ENCODE results near the gene TMEFF2. TPM values are rescaled to one million over a fixed set of nuclear protein-coding genes. Genes with fewer than 3 reads are reported as not detected.

The TMEFF2 gene
- total RNA-seq, 1 donor from 2014 or later, result 6.3 TPM

DNA sequence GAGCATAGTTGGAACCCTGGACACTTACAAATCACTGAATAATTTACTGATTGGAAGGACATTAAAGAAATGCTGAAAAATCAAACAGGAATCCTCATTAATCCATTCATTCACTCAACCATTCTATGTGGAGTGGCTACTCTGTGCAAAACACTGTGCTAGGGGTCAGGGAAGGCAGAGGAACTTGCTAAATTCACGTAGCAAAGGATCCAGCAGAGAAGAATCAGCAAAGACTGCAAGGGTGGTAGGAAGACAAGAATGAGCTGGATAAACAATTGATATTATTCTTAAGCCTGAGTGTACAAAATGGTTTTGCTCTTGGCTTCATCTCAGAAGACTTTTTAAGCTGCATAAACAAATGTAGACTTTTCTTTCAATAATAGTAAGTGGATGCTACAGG lies 183.5 kb downstream of the TMEFF2 start:
- H3K9me3 ChIP-seq (ENCODE audit: control insufficient read depth in 3 of 3, low read length in 3 of 3), result no peaks in the 10 kb centered on the region

GRCh38 chr2:192010073-192010472 lies 184.7 kb downstream of the TMEFF2 start:
- no peaks in the 10 kb centered on the region for H3K27me3 ChIP-seq (ENCODE audit: control insufficient read depth in 3 of 3, insufficient read depth in 3 of 3, low read length in 3 of 3)
- H3K4me3 ChIP-seq (ENCODE audit: low read length in 3 of 3), result no peak overlapping the region
- no peaks in the 10 kb centered on the region for H3K36me3 ChIP-seq (ENCODE audit: control insufficient read depth in 3 of 3, insufficient read depth in 3 of 3, low read length in 3 of 3)
- no peaks in the 10 kb centered on the region for H3K9me3 ChIP-seq (ENCODE audit: control insufficient read depth in 3 of 3, low read length in 3 of 3)
- no peak overlapping the region for H3K27ac ChIP-seq (ENCODE audit: low read depth, low read length)
- no peak overlapping the region for H3K9ac ChIP-seq (ENCODE audit: low read depth in 1 of 3, low read length in 3 of 3)
- H3K4me1 ChIP-seq (ENCODE audit: control insufficient read depth in 3 of 3, insufficient read depth in 3 of 3, low read length in 3 of 3), result no peaks in the 10 kb centered on the region

More for the DNA sequence above, 183.5 kb downstream of the TMEFF2 start:
- H3K36me3 ChIP-seq (ENCODE audit: control insufficient read depth in 3 of 3, insufficient read depth in 3 of 3, low read length in 3 of 3), result no peaks in the 10 kb centered on the region
- H3K27me3 ChIP-seq (ENCODE audit: control insufficient read depth in 3 of 3, insufficient read depth in 3 of 3, low read length in 3 of 3), result no peaks in the 10 kb centered on the region
- H3K9ac ChIP-seq (ENCODE audit: low read depth in 1 of 3, low read length in 3 of 3), result no peak overlapping the region
- H3K4me1 ChIP-seq (ENCODE audit: control insufficient read depth in 3 of 3, insufficient read depth in 3 of 3, low read length in 3 of 3), result no peaks in the 10 kb centered on the region
- no peak overlapping the region for H3K27ac ChIP-seq (ENCODE audit: low read depth, low read length)
- no peak overlapping the region for H3K4me3 ChIP-seq (ENCODE audit: low read length in 3 of 3)

GRCh38 chr2:192007581-192008228 lies 187.0 kb downstream of the TMEFF2 start:
- Histone ChIP-seq H3K9ac (ENCODE audit: low read depth in 1 of 3, low read length in 3 of 3) (no peak overlapping the region), H3K27me3 (ENCODE audit: control insufficient read depth in 3 of 3, insufficient read depth in 3 of 3, low read length in 3 of 3) (no peaks in the 10 kb centered on the region), H3K36me3 (ENCODE audit: control insufficient read depth in 3 of 3, insufficient read depth in 3 of 3, low read length in 3 of 3) (no peaks in the 10 kb centered on the region), H3K27ac (ENCODE audit: low read depth, low read length) (no peak overlapping the region), H3K4me3 (ENCODE audit: low read length in 3 of 3) (no peak overlapping the region), H3K4me1 (ENCODE audit: control insufficient read depth in 3 of 3, insufficient read depth in 3 of 3, low read length in 3 of 3) (no peaks in the 10 kb centered on the region), H3K9me3 (ENCODE audit: control insufficient read depth in 3 of 3, low read length in 3 of 3) (no peaks in the 10 kb centered on the region)

GRCh38 chr2:192005211-192005610 lies 189.5 kb downstream of the TMEFF2 start:
- no peaks in the 10 kb centered on the region for H3K27me3 ChIP-seq (ENCODE audit: control insufficient read depth in 3 of 3, insufficient read depth in 3 of 3, low read length in 3 of 3)
- no peaks in the 10 kb centered on the region for H3K9me3 ChIP-seq (ENCODE audit: control insufficient read depth in 3 of 3, low read length in 3 of 3)
- H3K9ac ChIP-seq (ENCODE audit: low read depth in 1 of 3, low read length in 3 of 3), result no peak overlapping the region
- no peak overlapping the region for H3K4me3 ChIP-seq (ENCODE audit: low read length in 3 of 3)
- no peaks in the 10 kb centered on the region for H3K4me1 ChIP-seq (ENCODE audit: control insufficient read depth in 3 of 3, insufficient read depth in 3 of 3, low read length in 3 of 3)
- H3K27ac ChIP-seq (ENCODE audit: low read depth, low read length), result no peak overlapping the region
- H3K36me3 ChIP-seq (ENCODE audit: control insufficient read depth in 3 of 3, insufficient read depth in 3 of 3, low read length in 3 of 3), result no peaks in the 10 kb centered on the region

GRCh38 chr2:192004188-192004963 lies 190.4 kb downstream of the TMEFF2 start:
- Histone ChIP-seq H3K4me1 (ENCODE audit: control insufficient read depth in 3 of 3, insufficient read depth in 3 of 3, low read length in 3 of 3) (no peaks in the 10 kb centered on the region), H3K9me3 (ENCODE audit: control insufficient read depth in 3 of 3, low read length in 3 of 3) (no peaks in the 10 kb centered on the region), H3K27ac (ENCODE audit: low read depth, low read length) (no peak overlapping the region), H3K4me3 (ENCODE audit: low read length in 3 of 3) (no peak overlapping the region), H3K27me3 (ENCODE audit: control insufficient read depth in 3 of 3, insufficient read depth in 3 of 3, low read length in 3 of 3) (no peaks in the 10 kb centered on the region), H3K36me3 (ENCODE audit: control insufficient read depth in 3 of 3, insufficient read depth in 3 of 3, low read length in 3 of 3) (no peaks in the 10 kb centered on the region), H3K9ac (ENCODE audit: low read depth in 1 of 3, low read length in 3 of 3) (no peak overlapping the region)

- Histone ChIP-seq H3K27ac (ENCODE audit: low read depth, low read length) (no peak overlapping the region), H3K4me1 (ENCODE audit: control insufficient read depth in 3 of 3, insufficient read depth in 3 of 3, low read length in 3 of 3) (no peaks in the 10 kb centered on the region), H3K9me3 (ENCODE audit: control insufficient read depth in 3 of 3, low read length in 3 of 3) (no peaks in the 10 kb centered on the region), H3K27me3 (ENCODE audit: control insufficient read depth in 3 of 3, insufficient read depth in 3 of 3, low read length in 3 of 3) (no peaks in the 10 kb centered on the region), H3K9ac (ENCODE audit: low read depth in 1 of 3, low read length in 3 of 3) (no peak overlapping the region), H3K4me3 (ENCODE audit: low read length in 3 of 3) (no peak overlapping the region), H3K36me3 (ENCODE audit: control insufficient read depth in 3 of 3, insufficient read depth in 3 of 3, low read length in 3 of 3) (no peaks in the 10 kb centered on the region)
These were observed 192.3 kb downstream of the TMEFF2 start for GRCh38 chr2:192002418-192002817.

- Histone ChIP-seq H3K36me3 (ENCODE audit: control insufficient read depth in 3 of 3, insufficient read depth in 3 of 3, low read length in 3 of 3) (no peaks in the 10 kb centered on the region), H3K4me3 (ENCODE audit: low read length in 3 of 3) (no peak overlapping the region), H3K27me3 (ENCODE audit: control insufficient read depth in 3 of 3, insufficient read depth in 3 of 3, low read length in 3 of 3) (no peaks in the 10 kb centered on the region), H3K9ac (ENCODE audit: low read depth in 1 of 3, low read length in 3 of 3) (no peak overlapping the region), H3K4me1 (ENCODE audit: control insufficient read depth in 3 of 3, insufficient read depth in 3 of 3, low read length in 3 of 3) (no peaks in the 10 kb centered on the region), H3K9me3 (ENCODE audit: control insufficient read depth in 3 of 3, low read length in 3 of 3) (no peaks in the 10 kb centered on the region), H3K27ac (ENCODE audit: low read depth, low read length) (no peak overlapping the region)
These were observed 194.3 kb downstream of the TMEFF2 start for GRCh38 chr2:192000196-192000980.

DNA sequence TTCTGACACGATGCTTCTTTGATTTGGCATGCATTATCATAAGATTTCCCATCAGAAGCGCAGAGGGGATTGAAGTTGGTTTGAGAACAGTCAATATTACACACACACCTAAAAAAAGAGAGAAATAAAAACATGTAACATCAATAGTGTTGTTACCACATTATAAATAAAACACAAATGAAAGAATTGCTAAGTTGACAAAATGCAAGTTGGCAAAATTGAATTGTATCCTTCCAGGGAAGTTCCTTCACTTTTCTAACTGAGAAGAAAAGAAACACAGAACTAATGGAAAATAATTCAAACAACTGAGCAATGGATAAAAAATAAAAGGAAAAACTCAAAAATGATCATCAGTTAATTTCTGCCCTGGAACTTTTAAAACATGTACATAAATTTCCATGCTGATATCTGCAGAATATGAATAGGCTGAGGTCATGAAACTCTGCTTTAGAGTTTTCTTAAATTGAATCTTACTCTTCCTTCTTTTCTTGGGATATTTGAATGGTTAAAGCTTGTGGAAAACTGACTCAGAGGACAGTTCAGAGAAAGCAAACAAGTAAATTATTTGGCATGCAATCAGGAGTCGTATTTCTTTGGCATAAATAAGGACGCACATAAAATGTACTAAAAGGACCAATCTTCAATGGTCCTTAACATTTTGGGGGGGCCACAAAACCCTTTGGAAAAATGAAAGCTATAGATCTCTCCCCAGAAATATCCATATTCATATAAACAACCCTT lies 195.5 kb downstream of the TMEFF2 start:
- Histone ChIP-seq H3K36me3 (ENCODE audit: control insufficient read depth in 3 of 3, insufficient read depth in 3 of 3, low read length in 3 of 3) (no peaks in the 10 kb centered on the region), H3K4me1 (ENCODE audit: control insufficient read depth in 3 of 3, insufficient read depth in 3 of 3, low read length in 3 of 3) (no peaks in the 10 kb centered on the region), H3K4me3 (ENCODE audit: low read length in 3 of 3) (no peak overlapping the region), H3K27me3 (ENCODE audit: control insufficient read depth in 3 of 3, insufficient read depth in 3 of 3, low read length in 3 of 3) (no peaks in the 10 kb centered on the region), H3K9ac (ENCODE audit: low read depth in 1 of 3, low read length in 3 of 3) (no peak overlapping the region), H3K9me3 (ENCODE audit: control insufficient read depth in 3 of 3, low read length in 3 of 3) (no peaks in the 10 kb centered on the region), H3K27ac (ENCODE audit: low read depth, low read length) (no peak overlapping the region)

GRCh38 chr2:191995285-191995684 lies 199.4 kb downstream of the TMEFF2 start:
- no peaks in the 10 kb centered on the region for H3K9me3 ChIP-seq (ENCODE audit: control insufficient read depth in 3 of 3, low read length in 3 of 3)
- H3K4me1 ChIP-seq (ENCODE audit: control insufficient read depth in 3 of 3, insufficient read depth in 3 of 3, low read length in 3 of 3), result no peaks in the 10 kb centered on the region
- H3K4me3 ChIP-seq (ENCODE audit: low read length in 3 of 3), result no peak overlapping the region
- H3K36me3 ChIP-seq (ENCODE audit: control insufficient read depth in 3 of 3, insufficient read depth in 3 of 3, low read length in 3 of 3), result no peaks in the 10 kb centered on the region
- no peak overlapping the region for H3K27ac ChIP-seq (ENCODE audit: low read depth, low read length)
- H3K9ac ChIP-seq (ENCODE audit: low read depth in 1 of 3, low read length in 3 of 3), result no peak overlapping the region
- no peaks in the 10 kb centered on the region for H3K27me3 ChIP-seq (ENCODE audit: control insufficient read depth in 3 of 3, insufficient read depth in 3 of 3, low read length in 3 of 3)

Measured in skeletal muscle tissue (tissue), 4 donors.